Measurements from ENCODE around the gene RICTOR. TPM values are rescaled to one million over a fixed set of nuclear protein-coding genes. Genes with fewer than 3 reads are reported as not detected.

RICTOR gene
- total RNA-seq, 2 donors from 2014 or later = 21.5 to 36.8 TPM

- TF ChIP-seq POLR2A (IDR thresholded peaks at IDR 0.05) = no peak
- TF ChIP-seq POLR2AphosphoS5 (IDR thresholded peaks at IDR 0.05) = no peak
- no peak for TF ChIP-seq CTCF (IDR thresholded peaks at IDR 0.05)
- H3K36me3 ChIP-seq = peaks cover 0 to 3% of the 10 kb centered on the region in 2 donors
- WGBS = 80% methylated on average over 1 of the region's 1 CpG
- H3K9me3 ChIP-seq = no peaks in the 10 kb centered on the region
- no peak overlapping the region for H3K27ac ChIP-seq
- no peak overlapping the region for H3K4me3 ChIP-seq
- no peaks in the 10 kb centered on the region for H3K27me3 ChIP-seq (replicated peaks; ENCODE audit: insufficient read depth)
- no peak for DNase-seq (ENCODE audit: low spot score)
- H3K4me1 ChIP-seq (replicated peaks) = no peaks in the 10 kb centered on the region
- intact Hi-C loops (cut with DNase I) = loop anchor here (5.0 kb wide), 1 partner anchor 89 kb away; no protein-coding TSS in a partner anchor
These were observed 153.0 kb downstream of the RICTOR start for GRCh38 chr5:38921174-38921573.

- Histone ChIP-seq H3K4me1 (replicated peaks) (no peaks in the 10 kb centered on the region), H3K4me3 (no peak overlapping the region), H3K36me3 (no peaks in the 10 kb centered on the region), H3K27me3 (replicated peaks; ENCODE audit: insufficient read depth) (no peaks in the 10 kb centered on the region), H3K9me3 (no peaks in the 10 kb centered on the region), H3K27ac (no peak overlapping the region)
- WGBS = 74% methylated on average over 7 of the region's 7 CpGs
- DNase-seq (ENCODE audit: low spot score) = no peak
- TF ChIP-seq POLR2A (IDR thresholded peaks at IDR 0.05) = no peak
- intact Hi-C loops (cut with DNase I) = no loop called here
These were observed 157.4 kb downstream of the RICTOR start for GRCh38 chr5:38916802-38917201.

GRCh38 chr5:38913714-38914113, 160.5 kb downstream of the RICTOR start:
- Histone ChIP-seq H3K9me3 (no peaks in the 10 kb centered on the region), H3K4me1 (replicated peaks) (no peaks in the 10 kb centered on the region), H3K36me3 (no peaks in the 10 kb centered on the region), H3K27me3 (replicated peaks; ENCODE audit: insufficient read depth) (no peaks in the 10 kb centered on the region), H3K27ac (no peak overlapping the region), H3K4me3 (no peak overlapping the region)
- no peak for DNase-seq (ENCODE audit: low spot score)
- intact Hi-C loops (cut with DNase I) = no loop called here
- no peak for TF ChIP-seq POLR2A (IDR thresholded peaks at IDR 0.05)
- no peak for TF ChIP-seq POLR2AphosphoS5 (IDR thresholded peaks at IDR 0.05)
- TF ChIP-seq CTCF (IDR thresholded peaks at IDR 0.05) = no peak
- 70% methylated on average over 2 of the region's 2 CpGs for WGBS

GRCh38 chr5:38911933-38912332, 162.3 kb downstream of the RICTOR start:
- no peaks in the 10 kb centered on the region for H3K9me3 ChIP-seq
- no peaks in the 10 kb centered on the region for H3K36me3 ChIP-seq
- no peak overlapping the region for H3K4me3 ChIP-seq
- intact Hi-C loops (cut with DNase I) = no loop called here
- no peaks in the 10 kb centered on the region for H3K4me1 ChIP-seq (replicated peaks)
- no peak for DNase-seq (ENCODE audit: low spot score)
- no peak overlapping the region for H3K27ac ChIP-seq
- TF ChIP-seq POLR2A (IDR thresholded peaks at IDR 0.05) (no peak), POLR2AphosphoS5 (IDR thresholded peaks at IDR 0.05) (no peak), CTCF (IDR thresholded peaks at IDR 0.05) (no peak)
- H3K27me3 ChIP-seq (replicated peaks; ENCODE audit: insufficient read depth) = no peaks in the 10 kb centered on the region
- 97% methylated on average over 3 of the region's 3 CpGs for WGBS

- intact Hi-C loops (cut with DNase I) = no loop called here
- no peaks in the 10 kb centered on the region for H3K27me3 ChIP-seq (replicated peaks; ENCODE audit: insufficient read depth)
- no peak overlapping the region for H3K27ac ChIP-seq
- DNase-seq (ENCODE audit: low spot score) = no peak
- H3K4me3 ChIP-seq = no peak overlapping the region
- no peaks in the 10 kb centered on the region for H3K36me3 ChIP-seq
- no peaks in the 10 kb centered on the region for H3K9me3 ChIP-seq
- no peaks in the 10 kb centered on the region for H3K4me1 ChIP-seq (replicated peaks)
- TF ChIP-seq POLR2AphosphoS5 (IDR thresholded peaks at IDR 0.05) (no peak), POLR2A (IDR thresholded peaks at IDR 0.05) (no peak), CTCF (IDR thresholded peaks at IDR 0.05) (no peak)
These were observed 167.7 kb downstream of the RICTOR start for GRCh38 chr5:38906503-38906902.
